EH (cell line): ENCODE results near the gene LRRC58.
"Not testable (repeated sequence)": the region's sequence is repeated elsewhere in the genome, so short reads cannot be mapped to it uniquely, and the experiment has no call there.

Experiments
- DNase-seq: peaks from one replicate; pipeline ENCODE4 v3.0.0-alpha.2; 2015; ENCODE audit warnings: low read depth

Gene LRRC58

GRCh38 chr3:120339362-120339761 lies 9.8 kb downstream of the LRRC58 start:
- DNase-seq: no peak

- no peak for DNase-seq
These were observed 10.6 kb downstream of the LRRC58 start for GRCh38 chr3:120338517-120338916.

GRCh38 chr3:120332646-120333045 lies 16.5 kb downstream of the LRRC58 start:
- DNase-seq: no peak

GRCh38 chr3:120331076-120331475 lies 18.1 kb downstream of the LRRC58 start:
- DNase-seq: no peak

GRCh38 chr3:120326784-120327183 lies 22.4 kb downstream of the LRRC58 start:
- no peak for DNase-seq

GRCh38 chr3:120324190-120324589 lies 25.0 kb downstream of the LRRC58 start:
- DNase-seq: no peak

GRCh38 chr3:120323761-120324160 lies 25.4 kb downstream of the LRRC58 start:
- not testable (repeated sequence) for DNase-seq

GRCh38 chr3:120311863-120312794 lies 37.0 kb downstream of the LRRC58 start:
- DNase-seq: no peak

GRCh38 chr3:120306519-120307455 lies 42.4 kb downstream of the LRRC58 start:
- DNase-seq: no peak

GRCh38 chr3:120304616-120305015 lies 44.5 kb downstream of the LRRC58 start:
- no peak for DNase-seq

GRCh38 chr3:120302361-120302760 lies 46.8 kb downstream of the LRRC58 start:
- no peak for DNase-seq

- no peak for DNase-seq
These were observed 48.2 kb downstream of the LRRC58 start for GRCh38 chr3:120300971-120301370.

- no peak for DNase-seq
These were observed 49.8 kb downstream of the LRRC58 start for GRCh38 chr3:120299403-120299802.

- DNase-seq: no peak
These were observed 50.2 kb downstream of the LRRC58 start for GRCh38 chr3:120298996-120299395.

GRCh38 chr3:120291552-120291951 lies 57.6 kb downstream of the LRRC58 start:
- DNase-seq: peak; percentile 19

GRCh38 chr3:120289636-120290035 lies 59.5 kb downstream of the LRRC58 start:
- no peak for DNase-seq

- no peak for DNase-seq
These were observed 62.7 kb downstream of the LRRC58 start for GRCh38 chr3:120286465-120286864.

GRCh38 chr3:120285508-120285841 lies 63.7 kb downstream of the LRRC58 start:
- DNase-seq: no peak

GRCh38 chr3:120284747-120285507 lies 64.2 kb downstream of the LRRC58 start, which contains the start of gene GPR156:
GPR156 (minus strand) TSS chr3:120285222; CDS start chr3:120244098, 41,124 bp downstream.
- peak; percentile 39 for DNase-seq

GRCh38 chr3:120281261-120281660 lies 67.9 kb downstream of the LRRC58 start:
- DNase-seq: no peak

GRCh38 chr3:120280566-120280965 lies 68.6 kb downstream of the LRRC58 start:
- DNase-seq: no peak

- no peak for DNase-seq
These were observed 69.1 kb downstream of the LRRC58 start for GRCh38 chr3:120280026-120280425.
